Measurements from ENCODE around the gene COL21A1.

DNA sequence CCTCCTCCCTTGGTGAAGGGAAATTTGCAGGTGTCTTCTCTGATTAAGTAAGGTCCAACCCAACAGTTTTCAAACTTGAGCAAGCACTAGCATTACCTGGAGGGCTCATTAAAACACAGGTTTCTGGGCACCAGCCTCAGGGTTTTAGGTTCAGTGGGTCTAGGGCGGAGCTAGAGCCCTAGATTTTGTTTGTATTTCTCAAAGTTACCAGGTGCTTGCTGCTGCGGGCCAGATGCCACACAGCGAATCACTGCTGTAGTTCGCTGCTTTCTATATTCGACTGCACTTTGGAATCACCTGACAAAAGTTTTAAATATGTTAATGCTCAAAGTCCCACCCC is 869 bp downstream of the COL21A1 start:
- TF ChIP-seq, protein P1, sequence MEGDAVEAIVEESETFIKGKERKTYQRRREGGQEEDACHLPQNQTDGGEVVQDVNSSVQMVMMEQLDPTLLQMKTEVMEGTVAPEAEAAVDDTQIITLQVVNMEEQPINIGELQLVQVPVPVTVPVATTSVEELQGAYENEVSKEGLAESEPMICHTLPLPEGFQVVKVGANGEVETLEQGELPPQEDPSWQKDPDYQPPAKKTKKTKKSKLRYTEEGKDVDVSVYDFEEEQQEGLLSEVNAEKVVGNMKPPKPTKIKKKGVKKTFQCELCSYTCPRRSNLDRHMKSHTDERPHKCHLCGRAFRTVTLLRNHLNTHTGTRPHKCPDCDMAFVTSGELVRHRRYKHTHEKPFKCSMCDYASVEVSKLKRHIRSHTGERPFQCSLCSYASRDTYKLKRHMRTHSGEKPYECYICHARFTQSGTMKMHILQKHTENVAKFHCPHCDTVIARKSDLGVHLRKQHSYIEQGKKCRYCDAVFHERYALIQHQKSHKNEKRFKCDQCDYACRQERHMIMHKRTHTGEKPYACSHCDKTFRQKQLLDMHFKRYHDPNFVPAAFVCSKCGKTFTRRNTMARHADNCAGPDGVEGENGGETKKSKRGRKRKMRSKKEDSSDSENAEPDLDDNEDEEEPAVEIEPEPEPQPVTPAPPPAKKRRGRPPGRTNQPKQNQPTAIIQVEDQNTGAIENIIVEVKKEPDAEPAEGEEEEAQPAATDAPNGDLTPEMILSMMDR (IDR thresholded peaks at IDR 0.05; ENCODE audit: borderline replicate concordance, extremely low read depth, low read length, poor library complexity, severe bottlenecking) = no peak
- TF ChIP-seq EZH2 (IDR thresholded peaks at IDR 0.05; ENCODE audit: borderline replicate concordance, low read depth, low read length, severe bottlenecking) = no peak

Data from DND-41 (cell line).